ENCODE data around the gene CABP5.
"Not testable (repeated sequence)": the region's sequence is repeated elsewhere in the genome, so short reads cannot be mapped to it uniquely, and the experiment has no call there.

Gene CABP5

GRCh38 chr19:48043675-48044258, at the start of gene CABP5:
Gene CABP5 (minus strand): TSS chr19:48044079. CDS start chr19:48043922, 157 bp downstream.
- DNase-seq (ENCODE audit: low read depth, low spot score): no peak

- DNase-seq (ENCODE audit: low read depth, low spot score): peak; percentile 57
Observed at GRCh38 chr19:48091111-48091718, 47.3 kb upstream of the CABP5 start.

GRCh38 chr19:48090281-48090802, 46.5 kb upstream of the CABP5 start:
- no peak for DNase-seq (ENCODE audit: low read depth, low spot score)

GRCh38 chr19:48088991-48089390, 45.1 kb upstream of the CABP5 start:
- DNase-seq (ENCODE audit: low read depth, low spot score): not testable (repeated sequence)

- no peak for DNase-seq (ENCODE audit: low read depth, low spot score)
Observed at GRCh38 chr19:48085904-48086864, 42.3 kb upstream of the CABP5 start.

- no peak for DNase-seq (ENCODE audit: low read depth, low spot score)
Observed at GRCh38 chr19:48085076-48085475, 41.2 kb upstream of the CABP5 start.

- no peak for DNase-seq (ENCODE audit: low read depth, low spot score)
Observed at GRCh38 chr19:48081106-48081505, 37.2 kb upstream of the CABP5 start.

- not testable (repeated sequence) for DNase-seq (ENCODE audit: low read depth, low spot score)
Observed at GRCh38 chr19:48070177-48070769, 26.4 kb upstream of the CABP5 start.

GRCh38 chr19:48069435-48069834, 25.6 kb upstream of the CABP5 start:
- DNase-seq (ENCODE audit: low read depth, low spot score): no peak

GRCh38 chr19:48064509-48064908, 20.6 kb upstream of the CABP5 start:
- DNase-seq (ENCODE audit: low read depth, low spot score): no peak

GRCh38 chr19:48061401-48062344, 17.8 kb upstream of the CABP5 start:
- no peak for DNase-seq (ENCODE audit: low read depth, low spot score)

- DNase-seq (ENCODE audit: low read depth, low spot score): no peak
Observed at GRCh38 chr19:48060381-48060780, 16.5 kb upstream of the CABP5 start.

GRCh38 chr19:48059331-48059730, 15.5 kb upstream of the CABP5 start:
- DNase-seq (ENCODE audit: low read depth, low spot score): no peak

- DNase-seq (ENCODE audit: low read depth, low spot score): no peak
Observed at GRCh38 chr19:48053856-48054255, 10.0 kb upstream of the CABP5 start.

- DNase-seq (ENCODE audit: low read depth, low spot score): no peak
Observed at GRCh38 chr19:48053076-48053475, 9.2 kb upstream of the CABP5 start.

GRCh38 chr19:48051335-48052033, 7.6 kb upstream of the CABP5 start:
- no peak for DNase-seq (ENCODE audit: low read depth, low spot score)

GRCh38 chr19:48044561-48044960, 682 bp upstream of the CABP5 start:
- no peak for DNase-seq (ENCODE audit: low read depth, low spot score)

GRCh38 chr19:48041877-48042580, 1.9 kb downstream of the CABP5 start:
- no peak for DNase-seq (ENCODE audit: low read depth, low spot score)

GRCh38 chr19:48036765-48037164, 7.1 kb downstream of the CABP5 start:
- DNase-seq (ENCODE audit: low read depth, low spot score): no peak
